Hepatocyte (in vitro differentiated cells): Measurements from ENCODE around the gene MYBPC3.

ENCODE experiments used
- CTCF ChIP-seq: fragments of 200-600 bp; sonication (generic); IDR thresholded peaks from 2 replicates; pipeline ENCODE4 v1.5.1; 2016; ENCODE audit warnings: antibody characterized with exemption, mild to moderate bottlenecking; ENCODE audit not compliant: poor library complexity
- EZH2 ChIP-seq: fragments of 200-600 bp; sonication (generic); IDR thresholded peaks from 2 replicates; pipeline ENCODE4 v1.6.1; 2016; ENCODE audit warnings: antibody characterized with exemption, mild to moderate bottlenecking, borderline replicate concordance
- EZH2phosphoT487 ChIP-seq: fragments of 200-600 bp; sonication (generic); IDR thresholded peaks from one replicate; pipeline ENCODE4 v1.6.1; 2018; ENCODE audit warnings: antibody characterized with exemption, mild to moderate bottlenecking, low read depth, moderate library complexity; ENCODE audit not compliant: unreplicated experiment, severe bottlenecking

GRCh38 chr11:47373876-47374719 lies 21.6 kb upstream of the MYBPC3 start:
- TF ChIP-seq CTCF (peak; percentile 95), EZH2 (no peak), EZH2phosphoT487 (no peak)
